Activated T-cell treated with anti-CD3 and anti-CD28 coated beads, Interleukin-2, amount 50 U/mL, for 48 hours (primary cell): Measurements from ENCODE around the gene CISD3.

Experiments
- DNase-seq, 2 experiments: peaks; one replicate each; pipeline ENCODE4 v3.0.0-alpha.2; 2020

The CISD3 gene

DNA sequence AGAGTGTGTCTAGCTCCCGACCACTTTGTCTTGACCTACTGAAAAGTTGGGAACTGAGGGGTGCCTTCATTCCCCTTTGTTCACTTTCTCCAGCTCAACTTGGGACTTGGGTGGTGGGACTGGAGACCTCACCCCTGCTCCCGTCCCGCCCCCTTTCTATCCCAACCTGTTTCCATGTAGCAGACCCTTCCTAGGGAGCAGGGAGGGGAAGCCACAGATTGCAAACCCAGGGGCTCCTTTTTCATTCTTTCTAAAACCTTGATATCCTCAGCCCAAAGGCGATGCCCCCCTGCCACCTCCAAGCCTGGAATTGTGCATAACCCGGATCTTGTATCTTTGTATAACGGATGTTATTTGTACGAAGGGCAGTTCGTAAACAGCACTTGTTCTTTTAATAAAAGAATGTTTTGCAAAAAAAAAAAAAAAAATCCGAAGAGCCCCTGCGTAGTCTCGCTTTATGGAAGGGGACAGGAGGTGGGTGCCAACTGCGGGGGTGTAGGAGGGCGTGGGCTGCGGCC, 714 bp upstream of the CISD3 start:
- peak; percentile 31 to 38 for DNase-seq

DNA sequence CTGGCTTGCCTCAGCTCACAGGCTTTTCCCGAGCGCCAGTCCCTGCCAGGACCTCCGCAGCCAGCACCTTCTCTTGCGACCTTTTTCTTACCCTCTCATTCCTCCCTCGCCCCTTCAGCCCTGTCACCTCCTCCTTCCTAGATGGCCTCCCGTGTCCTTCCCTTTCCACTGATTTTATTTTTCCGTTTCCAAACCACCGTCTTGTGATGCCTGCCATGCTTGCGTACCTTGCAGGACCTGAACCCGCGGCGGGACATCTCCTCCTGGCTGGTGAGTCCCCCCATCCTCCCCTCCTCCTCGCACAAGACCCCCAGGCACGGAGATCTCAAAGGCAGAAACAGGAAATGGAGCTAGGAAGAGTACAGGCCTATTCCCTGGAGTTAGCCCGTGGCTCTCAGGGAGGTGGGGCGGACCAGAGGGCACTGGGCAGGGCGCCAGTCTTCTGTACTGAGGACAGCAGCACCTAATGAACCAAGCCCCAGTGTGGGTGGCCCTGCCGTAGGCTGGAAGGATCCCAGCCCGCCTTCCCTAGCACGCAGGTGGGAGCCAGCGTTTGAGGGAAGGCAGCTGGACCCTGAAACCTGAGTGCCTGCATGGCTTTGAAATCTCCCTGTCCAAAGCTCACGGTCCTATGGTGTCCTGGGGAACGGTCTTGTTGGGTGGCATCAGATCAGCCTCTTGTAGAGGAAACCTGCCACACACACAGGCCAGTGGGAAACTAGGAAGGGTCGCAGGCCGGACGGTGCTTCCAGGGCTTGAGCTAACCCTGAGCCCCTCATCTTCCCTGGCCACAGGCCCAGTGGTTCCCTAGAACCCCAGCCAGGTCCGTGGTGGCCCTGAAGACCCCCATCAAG, 612 bp downstream of the CISD3 start:
- DNase-seq, result peak in 1 of 2 experiments; percentile 67

DNA sequence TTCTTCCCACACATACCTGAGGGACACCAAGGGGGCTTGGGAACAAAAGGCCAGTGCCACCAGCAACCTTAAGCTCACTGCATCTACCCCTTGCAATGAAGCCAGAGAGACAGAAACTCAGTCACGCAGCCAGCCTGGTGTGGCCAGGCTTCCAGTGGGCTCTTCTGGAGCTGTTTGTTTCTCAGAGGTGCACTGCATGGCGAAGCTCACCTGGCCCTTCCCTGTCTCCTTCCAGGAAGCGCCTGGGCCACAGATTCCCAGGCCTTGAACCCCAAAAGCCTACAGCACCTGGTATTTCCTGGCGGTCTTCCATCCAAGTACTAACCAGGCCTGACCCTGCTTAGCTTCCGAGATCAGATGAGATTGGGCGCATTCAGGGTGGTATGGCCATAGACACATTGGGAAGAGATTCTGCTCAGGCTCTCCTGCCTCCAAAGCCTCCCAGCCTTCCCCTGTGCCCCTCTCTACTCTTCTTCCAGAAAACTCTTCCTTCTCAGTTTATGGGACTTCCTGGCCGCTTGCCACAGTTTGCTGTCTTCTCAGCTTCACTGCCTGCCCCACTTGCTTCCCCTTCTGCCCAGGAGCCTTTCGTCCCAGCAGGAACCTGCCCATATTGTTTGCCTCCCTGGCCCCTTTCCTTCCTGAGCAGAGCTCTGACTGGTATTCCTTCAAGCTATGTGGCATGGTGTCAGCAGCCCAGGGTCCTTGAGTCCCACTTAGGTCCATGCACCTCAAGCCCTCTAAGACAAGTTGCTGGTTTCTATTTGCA, 1.6 kb downstream of the CISD3 start:
- DNase-seq, result no peak

DNA sequence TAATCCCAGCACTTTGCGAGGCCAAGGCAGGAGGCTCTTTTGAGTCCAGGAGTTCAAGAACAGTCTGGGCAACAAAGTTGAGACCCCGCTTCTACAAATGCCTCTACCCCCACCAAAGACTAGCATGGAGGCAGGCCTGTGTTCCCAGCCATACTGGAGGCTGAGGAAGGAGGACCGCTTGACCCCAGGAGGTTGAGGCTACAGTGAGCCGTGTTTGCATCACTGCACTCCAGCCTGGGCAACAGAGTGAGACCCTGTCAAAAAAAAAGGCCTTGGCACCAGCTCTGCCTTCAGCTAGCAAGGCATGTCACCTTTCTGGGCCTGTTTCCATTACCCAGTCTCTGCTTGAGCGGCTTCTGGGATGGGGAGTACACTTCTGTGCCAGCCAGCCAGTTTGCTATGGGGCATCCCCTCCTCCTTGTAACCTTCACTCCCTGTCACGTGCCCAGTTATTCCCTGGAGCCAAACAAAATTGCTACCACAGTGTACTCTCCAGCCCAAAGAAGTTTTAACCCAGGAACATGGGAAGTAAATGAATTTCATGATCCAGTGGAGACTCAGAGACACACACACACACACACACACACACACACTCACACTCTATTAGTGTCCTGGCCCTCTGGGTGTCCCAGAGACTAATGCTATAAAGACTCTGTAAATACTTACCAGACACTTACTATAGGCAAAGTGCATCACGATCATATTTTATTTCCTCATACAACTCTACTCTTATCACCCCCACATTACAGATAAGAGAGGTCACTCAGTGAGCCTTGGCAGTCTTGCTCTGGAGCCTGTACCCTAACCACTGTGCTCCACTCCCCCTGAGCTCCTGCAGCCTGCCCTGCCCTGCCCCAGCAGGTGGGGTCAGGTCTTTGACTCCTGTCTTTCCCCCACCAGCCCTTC, 2.5 kb downstream of the CISD3 start:
- no peak for DNase-seq

GRCh38 chr17:38733282-38733981, 3.3 kb downstream of the CISD3 start:
- no peak for DNase-seq

DNA sequence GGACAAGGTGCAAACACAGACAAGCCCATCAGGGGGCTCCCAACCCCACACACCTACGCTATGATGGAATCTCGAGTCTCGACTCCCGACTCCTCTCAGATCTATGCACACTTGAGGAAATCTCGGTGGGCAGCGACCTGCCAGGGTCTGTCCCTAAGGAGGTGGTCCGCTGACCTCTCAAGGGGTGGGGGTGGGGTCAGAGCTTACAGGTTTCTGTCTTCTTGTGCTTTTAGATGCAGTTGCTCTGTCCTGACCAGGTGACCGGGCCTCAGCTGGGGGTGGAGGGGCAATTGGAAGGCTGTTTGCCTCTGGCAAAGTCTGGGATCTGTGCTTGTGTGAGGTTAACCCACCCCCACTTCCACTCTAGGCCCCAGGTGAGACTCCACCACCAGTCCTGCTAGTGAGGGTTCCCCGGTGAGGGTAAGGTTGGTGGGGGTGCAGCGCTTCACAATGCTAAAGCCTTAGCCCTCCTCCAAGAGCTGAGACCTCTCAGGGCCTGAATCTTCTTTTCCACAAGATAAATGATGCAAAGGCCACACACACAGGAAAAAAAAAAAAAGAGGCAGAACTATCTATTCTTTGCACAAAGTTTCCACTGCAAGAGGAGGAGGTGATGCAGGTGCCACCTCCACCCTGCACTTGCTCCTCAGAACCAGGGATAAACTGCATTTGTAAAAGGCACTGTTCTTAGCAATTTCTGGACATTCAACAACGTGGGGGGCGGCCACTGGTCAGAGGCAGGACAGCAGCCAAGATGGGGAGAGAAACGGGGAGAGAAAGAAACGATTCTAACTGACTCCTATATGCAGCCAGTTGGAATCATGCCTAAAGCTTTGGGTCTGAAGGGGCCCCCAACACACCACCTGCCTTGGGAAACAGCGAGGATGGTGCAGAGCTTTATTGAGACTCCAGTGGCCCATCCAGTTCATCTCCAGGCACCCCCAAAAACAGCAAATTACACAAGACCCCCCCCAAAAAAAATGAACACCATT, 4.1 kb downstream of the CISD3 start:
- peak; percentile 42 to 60 for DNase-seq

GRCh38 chr17:38735161-38735997, 5.2 kb downstream of the CISD3 start:
- DNase-seq, result peak; percentile 84 to 85

DNA sequence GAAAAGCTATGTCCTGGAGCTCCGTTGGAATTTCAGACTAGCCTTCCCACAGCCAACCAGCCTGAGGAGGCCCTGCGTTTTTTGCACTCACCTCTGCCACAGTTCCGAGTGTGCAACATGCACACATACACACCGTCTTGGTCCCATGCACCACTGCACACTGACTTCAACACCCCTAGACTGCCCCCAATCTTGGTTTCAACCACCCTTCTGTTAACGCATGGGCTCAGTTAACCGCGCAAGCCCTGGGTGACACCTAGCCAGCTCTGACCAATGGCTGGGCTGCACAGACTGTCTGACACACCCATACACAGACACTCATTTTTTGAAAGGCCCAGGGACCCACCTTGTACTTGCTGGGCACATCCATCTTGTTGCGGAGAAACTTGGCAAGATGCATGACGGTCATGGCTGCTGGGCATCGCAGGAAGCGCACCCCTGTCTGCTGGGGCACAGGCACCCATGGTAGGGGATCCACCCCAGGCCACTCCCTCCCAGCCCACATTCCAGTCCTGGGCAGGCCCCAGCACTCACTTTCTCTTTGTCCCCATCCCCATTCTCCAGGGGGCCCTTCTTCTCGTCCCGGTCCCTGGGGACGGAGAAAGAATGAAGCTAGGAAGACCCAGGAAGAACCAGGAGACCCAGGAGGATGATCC, 8.0 kb downstream of the CISD3 start:
- no peak for DNase-seq

DNA sequence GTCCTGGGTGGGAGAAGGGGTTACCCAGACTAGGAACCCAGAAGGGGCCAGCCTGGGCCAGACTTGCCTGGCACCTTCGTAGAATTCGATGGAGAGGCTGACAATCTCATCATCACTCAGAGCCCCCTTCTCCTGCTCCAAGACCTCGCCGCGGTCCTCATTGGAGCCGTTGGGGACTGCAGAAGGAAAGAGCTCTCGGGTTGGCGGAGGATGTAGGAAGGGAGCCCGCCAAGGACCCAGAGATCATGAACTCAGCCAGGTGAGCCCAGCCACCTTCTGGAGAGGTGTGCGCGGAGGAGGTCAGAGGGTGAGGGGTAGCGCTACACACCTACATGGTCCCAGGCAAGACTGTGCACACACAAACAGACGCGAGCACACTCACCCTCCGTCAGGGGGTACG, 8.5 kb downstream of the CISD3 start:
- no peak for DNase-seq

DNA sequence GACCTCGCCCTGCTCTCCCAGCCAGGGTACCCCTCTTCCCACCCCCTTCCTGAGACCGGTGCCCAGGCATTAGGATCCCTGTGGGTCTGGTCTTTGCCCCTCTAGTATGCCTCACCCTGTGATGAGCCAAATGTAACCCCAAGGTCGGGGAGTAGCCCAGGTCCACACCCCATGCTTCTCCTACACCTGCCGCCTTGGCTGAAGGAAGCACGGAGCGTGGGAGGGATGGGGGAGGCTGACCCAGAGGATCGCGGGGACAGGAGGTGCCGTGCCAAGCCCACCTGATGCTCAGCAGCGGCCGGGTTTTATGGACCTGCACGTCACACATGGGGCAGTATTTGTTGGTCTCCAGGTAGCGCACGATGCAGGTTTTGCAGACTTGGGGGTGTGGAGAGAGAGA, 9.2 kb downstream of the CISD3 start:
- no peak for DNase-seq

DNA sequence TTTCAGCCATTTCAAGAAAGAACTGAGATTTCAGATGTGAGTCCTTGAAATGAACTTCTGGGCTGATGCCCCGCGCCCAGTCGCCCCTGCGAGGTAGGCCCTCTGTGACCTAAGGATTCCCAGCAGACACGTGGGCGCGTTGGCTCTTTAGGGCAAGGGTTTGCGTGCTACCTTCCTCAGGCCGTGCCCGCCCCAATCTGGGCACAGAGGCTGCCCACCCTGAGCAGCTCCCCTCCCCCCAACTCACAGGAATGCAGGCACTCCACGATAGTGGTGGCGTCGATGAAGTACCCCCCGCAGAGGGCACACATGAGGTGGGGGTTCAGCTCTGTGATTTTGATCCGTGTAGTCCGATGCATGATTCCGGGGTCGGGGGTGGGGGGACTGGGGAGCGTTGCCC, 9.9 kb downstream of the CISD3 start:
- no peak for DNase-seq

DNA sequence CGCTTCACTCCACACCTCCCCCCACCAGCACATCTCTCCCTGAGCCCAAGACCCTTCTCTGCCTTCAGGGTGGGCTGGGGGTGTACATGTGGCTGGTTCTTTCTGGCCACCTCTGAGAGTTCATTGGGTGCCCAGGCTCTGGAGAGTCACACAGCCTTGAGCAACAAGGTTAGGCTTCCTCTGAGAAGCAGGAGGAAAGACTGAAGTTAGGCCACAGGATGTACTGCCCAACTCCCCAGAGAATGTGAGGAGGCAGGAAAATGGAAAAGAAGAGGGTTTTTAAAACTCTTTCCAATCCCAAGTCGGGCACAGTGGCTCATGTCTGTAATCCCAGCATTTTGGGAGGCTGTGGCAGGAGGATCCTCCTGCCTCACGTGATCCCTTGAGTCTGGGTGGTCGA, 10.7 kb downstream of the CISD3 start:
- DNase-seq, result no peak

- no peak for DNase-seq
Observed at GRCh38 chr17:38741461-38741860, 11.3 kb downstream of the CISD3 start.

DNA sequence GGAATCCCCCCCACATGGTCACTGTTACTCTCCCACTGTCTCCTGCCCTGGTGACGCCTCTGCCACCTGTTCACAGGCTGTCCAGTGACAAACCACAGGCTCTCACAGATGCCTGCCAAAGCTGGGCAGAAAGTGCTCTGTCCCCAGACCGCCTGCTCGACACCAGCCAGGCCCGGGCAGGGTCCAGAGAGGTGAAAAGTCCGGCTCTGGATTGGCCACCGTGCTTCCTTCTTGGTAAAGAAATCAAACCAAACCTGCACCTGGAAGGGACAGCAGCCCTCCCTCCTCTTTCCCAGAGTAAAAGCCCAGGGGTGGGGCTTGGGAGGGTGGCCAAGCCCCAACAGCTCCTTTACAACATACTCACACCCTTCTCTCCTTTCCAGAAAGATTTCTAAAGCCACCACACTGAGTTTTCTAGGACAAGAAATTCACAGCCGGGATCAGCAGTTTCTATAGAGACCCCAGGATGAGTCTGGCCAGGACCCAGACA, 11.8 kb downstream of the CISD3 start:
- DNase-seq, result no peak

GRCh38 chr17:38742411-38743308, 12.5 kb downstream of the CISD3 start:
- DNase-seq, result no peak

DNA sequence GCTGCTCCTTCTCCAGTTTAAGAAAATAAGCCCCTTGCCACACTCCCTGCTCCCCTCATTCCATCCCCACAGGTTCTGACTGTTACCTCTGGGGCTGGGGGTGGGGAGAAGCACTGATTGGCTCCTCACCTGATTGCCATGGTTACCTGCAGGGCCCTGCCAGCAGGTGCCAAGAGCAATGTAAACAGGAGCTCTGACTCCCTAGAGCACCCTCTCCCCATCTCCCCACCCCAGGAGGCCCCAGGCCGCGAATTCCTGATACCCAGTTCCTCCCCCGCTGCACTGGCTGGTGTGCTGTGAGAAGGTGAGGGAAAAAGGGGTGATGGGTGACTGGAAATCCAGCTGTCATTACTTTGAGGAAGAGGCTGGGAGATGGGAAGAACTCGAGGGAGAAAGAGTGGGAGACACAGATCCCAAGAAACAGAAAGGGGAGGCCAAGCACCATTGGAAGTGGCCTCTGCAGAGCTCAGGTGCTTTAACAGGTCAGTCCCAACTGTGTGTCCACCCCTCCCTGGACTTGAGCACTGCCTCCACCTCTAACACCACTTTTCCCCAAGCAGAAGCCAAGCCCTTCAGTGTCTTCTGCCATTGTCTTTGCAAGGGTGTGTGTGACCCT, 13.5 kb downstream of the CISD3 start:
- no peak for DNase-seq

GRCh38 chr17:38745545-38745944, 15.4 kb downstream of the CISD3 start:
- DNase-seq, result no peak
